HepG2 (cell line): Measurements from ENCODE around the gene CCDC57. TPM values are rescaled to one million over a fixed set of nuclear protein-coding genes. Genes with fewer than 3 reads are reported as not detected.

ENCODE experiments used
- ARHGAP35 ChIP-seq: sonication (generic); formaldehyde crosslinking; IDR thresholded peaks from 2 replicates; pipeline ENCODE4 v1.9.0; 2022; ENCODE audit warnings: mild to moderate bottlenecking, inconsistent platforms, moderate library complexity, missing genetic modification reagents, borderline replicate concordance
- FIP1L1 ChIP-seq: fragments of 200-400 bp; formaldehyde crosslinking; IDR thresholded peaks from 2 replicates; pipeline ENCODE4 v1.6.1; 2018; ENCODE audit warnings: low read depth, mild to moderate bottlenecking, low read length, moderate library complexity, borderline replicate concordance; ENCODE audit not compliant: insufficient read depth
- GMEB1 ChIP-seq: sonication (generic); formaldehyde crosslinking; IDR thresholded peaks from 2 replicates; pipeline ENCODE4 v1.5.1; 2020; ENCODE audit warnings: missing genetic modification reagents, mild to moderate bottlenecking, borderline replicate concordance
- HINFP ChIP-seq: sonication (generic); formaldehyde crosslinking; IDR thresholded peaks from 2 replicates; pipeline ENCODE4 v1.4.0; 2020; ENCODE audit warnings: low read depth, mild to moderate bottlenecking, missing genetic modification reagents
- HNRNPL ChIP-seq: fragments of 200-400 bp; formaldehyde crosslinking; IDR thresholded peaks from 2 replicates; pipeline ENCODE4 v1.6.1; 2017; ENCODE audit warnings: mild to moderate bottlenecking, low read depth, low read length
- KLF11 ChIP-seq: IDR thresholded peaks from 2 replicates; pipeline ENCODE4 v1.6.1; 2016; ENCODE audit warnings: missing compliant biosample characterization
- KLF12 ChIP-seq: sonication (generic); formaldehyde crosslinking; IDR thresholded peaks from 2 replicates; pipeline ENCODE4 v1.4.0; 2020; ENCODE audit warnings: missing genetic modification reagents, borderline replicate concordance
- KLF9 ChIP-seq: IDR thresholded peaks from 2 replicates; pipeline ENCODE4 v1.6.1; 2016; ENCODE audit warnings: low read depth
- MED13 ChIP-seq: sonication (generic); formaldehyde crosslinking; IDR thresholded peaks from 2 replicates; pipeline ENCODE4 v1.5.0; 2020; ENCODE audit warnings: missing genetic modification reagents
- NAIF1 ChIP-seq: sonication (generic); formaldehyde crosslinking; IDR thresholded peaks from 2 replicates; pipeline ENCODE4 v1.5.0; 2020; ENCODE audit warnings: mild to moderate bottlenecking, missing genetic modification reagents, borderline replicate concordance
- NFRKB ChIP-seq: fragments of 450-650 bp; IDR thresholded peaks from 2 replicates; pipeline ENCODE4 v1.6.1; 2017
- SUZ12 ChIP-seq: fragments of 150-350 bp; IDR thresholded peaks from 2 replicates; pipeline ENCODE4 v1.6.1; 2014; ENCODE audit warnings: low read depth, low read length
- TBX2 ChIP-seq: sonication (generic); formaldehyde crosslinking; IDR thresholded peaks from 2 replicates; pipeline ENCODE4 v1.5.0; 2020; ENCODE audit warnings: missing genetic modification reagents, mild to moderate bottlenecking, borderline replicate concordance
- ZBTB39 ChIP-seq: sonication (generic); formaldehyde crosslinking; IDR thresholded peaks from 2 replicates; pipeline ENCODE4 v1.5.0; 2020; ENCODE audit warnings: missing genetic modification reagents
- ZHX1 ChIP-seq: sonication (generic); formaldehyde crosslinking; IDR thresholded peaks from 2 replicates; pipeline ENCODE4 v1.8.1; 2022; ENCODE audit warnings: low read depth, mild to moderate bottlenecking, missing genetic modification reagents
- ZNF335 ChIP-seq: sonication (generic); formaldehyde crosslinking; IDR thresholded peaks from 2 replicates; pipeline ENCODE4 v1.4.0; 2020; ENCODE audit warnings: missing genetic modification reagents
- ZNF543 ChIP-seq: sonication (generic); formaldehyde crosslinking; IDR thresholded peaks from 2 replicates; pipeline ENCODE4 v1.4.0; 2020; ENCODE audit warnings: mild to moderate bottlenecking, missing genetic modification reagents
- ZNF563 ChIP-seq: sonication (generic); formaldehyde crosslinking; IDR thresholded peaks from 2 replicates; pipeline ENCODE4 v1.8.0; 2022; ENCODE audit warnings: mild to moderate bottlenecking, moderate library complexity, missing genetic modification reagents
- ZSCAN30 ChIP-seq: sonication (generic); formaldehyde crosslinking; IDR thresholded peaks from 2 replicates; pipeline ENCODE4 v1.5.0; 2020; ENCODE audit warnings: mild to moderate bottlenecking, missing genetic modification reagents
- polyA plus RNA-seq, 8 experiments: library from polyadenylated mRNA; depleted of rRNA in 3 of 8; stranded (reverse) in 7 of 8; unstranded in 1 of 8; fragments of >200 nt; fragmentation: Illumina TruSeq in 4 of 8; extraction: Trizol in 4 of 8; gene quantifications; 2 replicates each; pipeline versions ENCODE4 v1.2.1 to v1.2.3, GENCODE V29; 2011 to 2016; ENCODE audit warnings: low read depth in 4 of 8, missing spikeins in 1 of 8, mixed read lengths in 1 of 8; ENCODE audit not compliant: insufficient read depth in 1 of 8
- total RNA-seq, 5 experiments: library from RNA; depleted of rRNA; stranded (reverse); fragments of >200 nt; fragmentation: Illumina TruSeq; extraction: Trizol; gene quantifications; 2 replicates each; pipeline ENCODE4 v1.2.3, GENCODE V29; 2016; ENCODE audit warnings: low read depth in 1 of 5

Gene CCDC57
- total and polyA plus RNA-seq, 2 of the 13 experiments (the other 11 are each of a cell fraction or from before 2014, with no cell fraction given) = 59.3 to 59.9 TPM

- TF ChIP-seq ZHX1 (CRISPR knock-in tag) (no peak), KLF12 (CRISPR knock-in tag) (no peak; the same call in 1 of the 2 replicates), FIP1L1 (no peak), GMEB1 (CRISPR knock-in tag) (peak; percentile 31; the same call in 1 of the 2 replicates), ZBTB39 (no peak; the same call in 1 of the 2 replicates), KLF11 (CRISPR knock-in tag) (no peak), KLF9 (CRISPR knock-in tag) (no peak), HINFP (CRISPR knock-in tag) (no peak), ZSCAN30 (CRISPR knock-in tag) (no peak), ZNF563 (CRISPR knock-in tag) (no peak), HNRNPL (peak; percentile 53; the same call in 1 of the 2 replicates), TBX2 (no peak), NAIF1 (CRISPR knock-in tag) (no peak), SUZ12 (no peak), ZNF335 (CRISPR knock-in tag) (no peak), NFRKB (no peak), MED13 (CRISPR knock-in tag) (no peak), ARHGAP35 (CRISPR knock-in tag) (no peak; the same call in 1 of the 2 replicates), ZNF543 (CRISPR knock-in tag) (no peak)
Observed at GRCh38 chr17:82098939-82099763, 113.5 kb downstream of the CCDC57 start (continued).
